Body of pancreas (tissue), 4 donors: ENCODE measurements around the gene BGN.

Source experiments
- POLR2A ChIP-seq, 3 donors: fragments of 450-650 bp; IDR thresholded peaks; one replicate each; pipeline ENCODE4 v1.6.1; 2016; ENCODE audit warnings: antibody characterized with exemption in 3 of 3, mild to moderate bottlenecking in 2 of 3
- TF ChIP-seq, protein P1 (sequence below), 7 experiments: fragments of 450-650 bp in 4 of 7; fragments of 200-600 bp in 3 of 7; sonication (generic) in 3 of 7; IDR thresholded peaks; one replicate each; pipeline ENCODE4 v1.5.1; 2016 to 2019; ENCODE audit warnings: antibody characterized with exemption in 7 of 7

DNA sequence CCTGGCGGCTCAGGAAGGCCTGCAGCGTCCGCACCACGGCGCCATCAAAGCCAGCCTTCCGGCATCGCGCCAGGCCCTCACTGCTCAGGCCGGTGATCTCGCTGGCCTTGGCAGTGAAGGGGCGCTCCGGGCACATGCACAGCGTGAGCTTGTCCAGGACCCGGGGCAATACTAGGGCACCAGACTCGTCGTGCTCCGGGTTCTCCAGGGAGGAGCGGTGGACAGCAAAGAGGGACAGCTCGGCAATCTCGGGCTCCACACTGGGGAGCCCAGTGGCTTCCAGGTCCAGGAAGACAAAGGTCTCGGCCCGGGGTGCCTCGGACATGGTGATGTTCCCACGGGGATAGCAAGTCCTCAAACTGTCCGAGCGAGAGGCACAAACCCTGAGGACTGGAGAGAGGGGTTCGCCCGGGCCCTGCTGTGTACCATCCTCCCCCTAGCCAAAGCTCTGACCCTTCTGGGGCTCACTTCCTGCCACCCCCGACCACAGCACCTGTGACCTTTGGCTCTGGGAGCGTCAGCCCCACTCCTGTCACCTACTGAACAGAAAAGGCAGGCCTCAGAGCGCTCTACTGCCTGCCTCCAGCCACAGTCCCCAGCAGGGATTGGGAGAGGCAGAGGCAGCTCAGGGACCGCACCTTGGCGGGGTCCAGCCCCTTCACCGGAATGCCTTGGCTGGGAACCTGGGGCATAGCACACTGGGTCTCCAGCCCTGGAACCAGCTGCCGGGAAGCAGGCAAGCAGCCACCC, 49.5 kb upstream of the BGN start:
- TF ChIP-seq, protein P1, sequence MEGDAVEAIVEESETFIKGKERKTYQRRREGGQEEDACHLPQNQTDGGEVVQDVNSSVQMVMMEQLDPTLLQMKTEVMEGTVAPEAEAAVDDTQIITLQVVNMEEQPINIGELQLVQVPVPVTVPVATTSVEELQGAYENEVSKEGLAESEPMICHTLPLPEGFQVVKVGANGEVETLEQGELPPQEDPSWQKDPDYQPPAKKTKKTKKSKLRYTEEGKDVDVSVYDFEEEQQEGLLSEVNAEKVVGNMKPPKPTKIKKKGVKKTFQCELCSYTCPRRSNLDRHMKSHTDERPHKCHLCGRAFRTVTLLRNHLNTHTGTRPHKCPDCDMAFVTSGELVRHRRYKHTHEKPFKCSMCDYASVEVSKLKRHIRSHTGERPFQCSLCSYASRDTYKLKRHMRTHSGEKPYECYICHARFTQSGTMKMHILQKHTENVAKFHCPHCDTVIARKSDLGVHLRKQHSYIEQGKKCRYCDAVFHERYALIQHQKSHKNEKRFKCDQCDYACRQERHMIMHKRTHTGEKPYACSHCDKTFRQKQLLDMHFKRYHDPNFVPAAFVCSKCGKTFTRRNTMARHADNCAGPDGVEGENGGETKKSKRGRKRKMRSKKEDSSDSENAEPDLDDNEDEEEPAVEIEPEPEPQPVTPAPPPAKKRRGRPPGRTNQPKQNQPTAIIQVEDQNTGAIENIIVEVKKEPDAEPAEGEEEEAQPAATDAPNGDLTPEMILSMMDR (IDR thresholded peaks at IDR 0.05) = no peak
- TF ChIP-seq POLR2A (IDR thresholded peaks at IDR 0.05) = no peak
